HG03095 (cell line): ENCODE data around the gene UCK1.
A peak's percentile ranks its signal among the peaks of the same experiment; 100 is the strongest.
"Not testable (repeated sequence)": the region's sequence is repeated elsewhere in the genome, so short reads cannot be mapped to it uniquely, and the experiment has no call there.

Experiments used
- ATAC-seq: cut with Tn5 transposase; IDR thresholded peaks from one replicate; pipeline ENCODE4 v1.9.1; 2021; ENCODE audit warnings: moderate library complexity; ENCODE audit not compliant: unreplicated experiment

The UCK1 gene

DNA sequence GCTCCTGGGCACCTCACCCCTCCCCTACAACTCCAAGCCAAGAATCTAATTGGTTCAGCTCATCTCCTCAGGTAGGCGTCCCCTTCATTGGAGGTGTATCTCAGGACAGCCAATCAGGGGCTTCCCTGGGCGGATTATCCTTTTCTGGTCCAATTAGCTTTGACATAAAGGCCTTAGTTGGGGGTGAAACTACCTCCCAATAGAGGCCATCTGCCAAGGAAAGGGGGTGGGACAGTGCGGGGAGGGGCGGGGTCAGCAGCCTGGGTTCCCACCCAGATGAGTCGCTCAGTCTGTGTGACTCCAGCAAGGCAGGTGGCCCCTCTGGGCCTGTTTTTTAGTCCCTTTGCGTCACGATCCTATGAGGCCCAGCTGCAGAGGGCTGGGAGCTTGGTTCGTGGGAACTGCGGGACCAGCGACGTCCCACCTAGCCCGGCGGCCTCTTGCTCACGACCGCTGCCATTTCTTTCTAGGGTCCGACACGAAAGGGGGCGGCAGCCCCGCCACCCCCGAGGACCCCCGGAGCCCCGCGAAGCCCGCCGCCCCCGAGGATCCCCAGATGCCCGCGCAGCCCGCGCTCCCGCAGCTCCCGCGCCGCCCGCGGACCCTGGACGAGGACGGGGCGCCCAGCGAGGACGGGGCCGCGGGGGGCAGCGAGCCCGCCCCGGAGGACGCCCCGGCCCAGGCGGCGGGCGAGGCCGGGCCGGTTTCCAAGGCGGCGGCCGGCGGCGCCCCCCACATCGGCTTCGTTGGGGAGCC lies 23.2 kb upstream of the UCK1 start:
- ATAC-seq, result no peak

DNA sequence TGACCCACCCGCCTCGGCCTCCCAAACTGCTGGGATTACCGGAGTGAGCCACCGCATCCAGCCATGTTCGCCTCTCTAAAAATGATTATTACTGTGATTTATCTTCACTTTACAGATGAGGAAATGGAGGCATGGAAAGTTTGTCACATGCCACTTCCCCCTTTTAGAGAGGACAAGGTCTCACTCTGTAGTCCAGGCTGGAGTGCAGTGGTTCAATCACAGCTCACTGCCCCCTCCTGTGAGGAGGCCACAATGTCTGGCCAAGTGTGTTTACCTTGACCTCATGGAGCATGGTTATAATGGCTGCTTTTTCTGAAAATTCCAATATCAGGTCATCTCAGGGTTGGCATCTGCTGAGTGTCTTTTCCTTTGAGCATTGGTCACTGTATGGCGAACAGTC lies 21.0 kb upstream of the UCK1 start:
- ATAC-seq, result no peak

DNA sequence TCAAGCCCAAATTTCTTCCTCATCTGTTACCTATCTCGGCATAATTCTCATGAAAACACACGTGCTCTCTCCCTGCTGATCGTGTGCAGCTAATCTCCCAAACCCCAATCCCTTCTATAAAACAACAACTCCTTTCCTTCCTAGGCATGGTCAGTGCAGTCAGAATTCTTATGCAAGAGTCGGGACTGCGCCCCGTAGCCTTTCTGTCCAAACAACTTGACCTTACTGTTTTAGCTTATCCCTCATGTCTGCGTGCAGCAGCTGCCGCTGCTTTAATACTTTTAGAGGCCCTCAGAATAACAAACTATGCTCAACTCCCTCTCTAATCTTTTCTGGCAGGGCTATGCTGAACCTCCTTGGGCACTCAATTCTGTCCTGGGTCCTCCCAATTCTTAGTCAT lies 19.4 kb upstream of the UCK1 start:
- ATAC-seq, result not testable (repeated sequence)

DNA sequence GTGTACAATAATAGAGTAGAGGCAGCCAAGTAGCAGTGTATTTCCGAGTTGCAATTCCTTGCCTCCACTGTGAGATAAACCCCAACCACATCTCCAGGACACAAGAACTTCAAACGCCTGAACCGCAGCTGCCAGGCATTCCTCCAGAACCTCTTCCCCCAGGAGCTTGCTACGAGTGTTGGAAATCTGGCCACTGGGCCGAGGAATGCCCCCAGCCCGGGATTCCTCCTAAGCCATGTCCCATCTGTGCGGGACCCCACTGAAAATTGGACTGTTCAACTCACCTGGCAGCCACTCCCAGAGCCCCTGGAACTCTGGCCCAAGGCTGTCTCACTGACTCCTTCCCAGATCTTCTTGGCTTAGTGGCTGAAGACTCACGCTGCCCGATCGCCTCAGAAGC lies 18.1 kb upstream of the UCK1 start:
- ATAC-seq, result not testable (repeated sequence)

DNA sequence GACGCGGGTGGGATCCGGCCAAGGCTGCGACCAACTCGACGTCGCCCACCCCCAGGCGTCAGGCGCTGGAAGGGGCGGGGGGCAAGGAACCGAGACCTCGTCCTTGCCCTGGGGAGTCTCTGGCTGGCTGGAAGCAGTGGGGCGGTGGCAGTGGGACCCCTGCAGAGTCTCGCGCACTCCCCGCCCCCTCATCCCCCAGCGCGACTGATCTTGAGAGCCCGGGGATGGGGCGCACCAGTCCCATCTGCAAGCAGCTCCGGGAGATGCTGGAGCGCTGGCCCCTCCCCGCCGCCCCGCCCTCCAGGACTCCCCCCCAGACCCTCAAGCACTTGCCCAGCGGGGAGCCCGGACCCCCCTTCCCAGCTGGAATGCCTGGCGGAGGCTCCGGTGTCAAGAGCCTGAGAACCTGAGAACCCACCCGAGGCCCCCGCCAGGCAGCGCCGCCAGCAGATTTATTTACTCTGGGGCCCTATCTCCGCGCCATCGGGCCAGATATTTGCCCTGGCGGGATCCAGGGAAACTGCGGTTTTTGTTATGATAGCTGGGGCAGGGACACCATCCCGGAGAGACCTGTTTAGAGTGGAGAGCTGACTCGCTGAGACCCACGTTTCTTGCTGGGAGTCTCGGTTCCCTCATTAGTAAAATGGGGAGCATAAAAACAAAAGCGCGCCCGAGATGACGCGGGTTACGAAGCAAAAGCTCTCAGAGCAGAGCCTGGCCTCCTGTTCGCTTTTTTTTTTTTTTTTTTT lies 15.4 kb upstream of the UCK1 start:
- ATAC-seq, result no peak

DNA sequence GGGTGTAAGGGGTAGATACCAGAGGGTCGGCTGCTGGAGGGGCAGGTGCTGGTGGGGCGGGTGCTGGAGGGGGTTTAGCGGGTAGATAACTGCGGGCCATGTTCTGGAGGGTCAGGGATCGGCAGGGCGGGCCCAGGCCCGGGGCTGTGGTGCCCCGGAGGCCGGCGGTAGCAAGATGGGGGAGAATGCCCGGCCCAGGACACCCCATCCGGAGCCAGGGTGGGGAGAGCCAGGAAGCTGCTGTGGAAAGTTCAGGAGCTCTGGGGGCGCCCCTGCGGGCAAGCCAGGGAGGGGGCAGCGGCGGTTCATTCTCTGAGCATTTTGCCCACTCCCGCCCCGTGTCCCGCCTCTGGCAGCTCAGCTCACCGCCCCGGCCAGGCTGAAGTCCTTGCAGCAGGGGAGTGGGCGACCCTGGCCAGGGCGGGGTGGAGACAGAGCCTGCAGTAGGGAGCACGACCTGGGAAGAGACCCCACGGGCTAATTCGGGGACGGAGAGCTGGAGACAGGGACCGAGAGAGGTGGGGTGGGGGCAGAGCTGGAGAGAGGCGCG lies 14.8 kb upstream of the UCK1 start:
- no peak for ATAC-seq

DNA sequence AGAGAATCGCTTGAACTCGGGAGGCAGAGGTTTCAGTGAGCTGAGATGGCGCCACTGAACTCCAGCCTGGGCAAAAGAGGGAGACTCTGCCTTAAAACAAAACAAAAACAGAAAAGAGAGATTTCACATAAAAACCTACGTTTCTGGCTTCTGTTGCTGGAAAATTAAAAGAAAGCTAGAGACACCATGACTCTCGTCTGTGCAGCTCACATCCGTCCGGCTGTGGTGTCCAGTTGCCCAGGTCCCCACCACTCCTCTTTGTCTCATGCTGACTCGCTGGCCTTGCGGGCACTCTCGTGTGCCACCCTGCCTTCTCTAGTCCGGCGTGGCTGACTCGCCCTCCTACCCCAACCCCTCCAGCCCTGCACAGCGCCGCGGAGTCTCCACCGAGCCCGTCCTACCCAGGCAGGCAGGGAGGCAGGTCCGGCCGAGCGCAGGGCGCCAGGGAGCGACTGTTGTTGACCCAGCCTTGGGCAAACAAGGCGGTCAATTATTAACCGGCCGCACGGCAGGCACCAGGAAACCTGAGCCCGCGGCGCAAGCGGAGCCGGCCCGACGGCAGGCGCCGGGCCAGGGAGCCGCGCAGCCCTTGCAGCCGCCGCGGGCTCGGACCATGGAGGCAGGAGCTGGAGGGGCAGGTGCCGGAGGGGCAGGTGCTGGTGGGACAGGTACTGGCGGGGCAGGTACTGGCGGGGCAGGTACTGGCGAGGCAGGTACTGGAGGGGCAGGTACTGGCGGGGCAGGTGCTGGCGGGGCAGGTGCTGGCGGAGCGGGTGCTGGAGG lies 14.1 kb upstream of the UCK1 start, which contains the start of gene PRRT1B:
PRRT1B (plus strand) TSS at position 521 of the 783 bp plus-strand sequence; CDS start at position 614, 93 bp downstream.
- ATAC-seq, result no peak

DNA sequence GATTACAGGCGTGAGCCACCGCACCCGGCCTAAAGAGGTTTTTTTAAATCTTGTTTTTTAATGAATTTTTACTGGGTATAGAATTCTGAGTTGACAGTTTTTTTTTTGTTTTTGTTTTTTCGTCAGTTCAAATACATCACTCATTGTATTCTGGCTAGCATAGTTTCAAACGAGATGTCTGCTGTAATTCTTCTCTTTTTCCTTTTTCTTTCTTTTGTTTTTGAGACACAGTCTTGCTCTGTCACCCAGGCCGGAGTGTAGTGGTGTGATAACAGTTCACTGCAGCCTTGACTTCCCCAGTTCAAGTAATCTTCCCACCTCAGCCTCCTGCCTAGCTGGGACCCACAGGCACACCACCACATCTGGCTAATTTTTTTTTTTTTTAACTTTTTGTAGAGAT lies 12.1 kb upstream of the UCK1 start:
- ATAC-seq, result no peak

DNA sequence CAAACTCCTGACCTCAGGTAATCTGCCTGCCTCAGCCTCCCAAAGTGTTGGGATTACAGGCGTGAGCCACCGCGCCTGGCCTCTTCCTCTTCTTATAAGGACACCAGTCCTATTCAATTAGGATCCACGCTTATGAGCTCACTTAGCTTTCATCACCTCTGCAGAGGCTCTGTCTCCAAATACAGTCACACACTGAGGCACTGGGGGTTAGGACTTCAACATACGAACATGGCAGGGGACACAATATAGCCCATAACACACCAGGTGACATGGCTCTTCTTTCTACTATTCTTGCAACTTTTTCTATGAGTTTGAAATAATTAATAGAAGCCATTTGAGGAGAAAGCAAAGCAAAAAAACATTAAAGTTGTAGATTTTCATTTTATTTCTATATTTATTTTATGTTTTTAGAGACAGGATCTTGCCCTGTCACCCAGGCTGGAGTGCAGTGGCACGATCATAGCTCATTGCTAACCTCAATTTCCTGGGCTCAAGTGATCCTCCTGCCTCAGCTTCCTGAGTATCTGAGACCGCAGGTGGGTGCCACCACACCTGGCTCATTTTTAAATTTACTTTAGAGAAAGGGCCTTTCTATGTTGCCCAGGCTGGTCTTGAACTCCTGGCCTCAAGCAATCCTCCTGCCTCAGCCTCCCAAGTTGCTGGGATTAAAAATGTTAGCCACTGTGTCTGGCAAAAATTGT lies 8.3 kb upstream of the UCK1 start:
- ATAC-seq, result no peak

DNA sequence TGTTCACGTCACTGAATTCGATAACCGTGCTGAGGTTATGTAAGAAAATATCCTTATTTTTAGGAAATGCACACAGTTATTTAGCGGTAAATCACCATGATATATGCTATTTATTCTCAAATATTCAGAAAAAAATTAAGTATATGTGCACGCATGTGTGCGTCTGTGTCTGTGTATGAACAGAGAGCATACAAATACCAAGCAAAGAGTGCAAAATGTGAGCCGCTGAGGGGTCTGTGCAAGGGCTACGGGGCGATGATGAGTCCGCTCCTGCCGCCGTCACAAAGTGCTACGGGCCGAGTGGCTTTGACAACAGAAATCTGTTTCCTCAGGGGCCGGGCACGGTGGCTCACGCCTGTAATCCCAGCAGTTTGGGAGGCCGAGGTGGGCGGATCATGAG lies 6.9 kb upstream of the UCK1 start:
- no peak for ATAC-seq

DNA sequence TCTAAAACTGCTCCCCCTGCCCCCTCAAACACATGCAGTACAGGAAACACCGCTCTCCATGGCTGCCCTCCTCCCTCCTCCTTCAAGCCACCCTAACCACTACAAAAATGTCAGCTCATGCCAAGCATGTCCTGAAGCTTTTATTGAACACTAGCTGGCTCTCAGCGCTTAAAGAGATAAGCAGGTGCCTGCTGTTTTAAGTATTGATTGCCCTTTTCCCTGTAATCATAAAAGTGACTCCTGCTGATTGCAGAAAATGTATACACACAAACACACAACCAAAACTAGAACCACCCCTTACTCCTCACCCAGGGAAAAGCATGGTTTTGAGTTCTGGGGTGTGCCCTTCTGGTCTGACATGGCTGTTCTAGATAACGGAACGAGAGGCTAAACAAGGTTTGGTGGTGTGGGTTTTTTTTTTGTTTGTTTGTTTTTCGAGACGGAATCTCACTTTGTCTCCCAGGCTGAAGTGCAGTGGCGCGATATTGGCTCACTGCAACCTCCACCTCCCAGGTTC lies 3.7 kb upstream of the UCK1 start:
- ATAC-seq, result no peak

DNA sequence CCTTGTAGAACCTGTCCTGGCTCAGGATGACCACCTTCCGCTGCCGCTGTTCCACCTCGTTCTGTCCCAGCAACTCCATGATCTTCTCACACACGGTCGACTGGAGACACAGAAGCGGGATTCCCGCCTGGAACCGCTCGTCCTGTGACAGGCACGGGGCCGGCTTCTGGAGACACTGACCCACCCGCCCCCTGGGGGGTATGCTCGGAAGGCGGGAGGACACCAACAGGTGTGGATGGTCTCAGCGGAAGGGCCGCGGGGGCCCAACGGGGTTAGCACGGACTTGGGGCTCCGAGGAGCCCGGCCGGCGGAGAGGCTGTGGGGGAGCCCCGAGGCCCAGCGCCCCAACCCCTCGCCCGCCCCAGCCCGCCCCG lies 530 bp downstream of the UCK1 start:
- ATAC-seq, result peak; percentile 7

DNA sequence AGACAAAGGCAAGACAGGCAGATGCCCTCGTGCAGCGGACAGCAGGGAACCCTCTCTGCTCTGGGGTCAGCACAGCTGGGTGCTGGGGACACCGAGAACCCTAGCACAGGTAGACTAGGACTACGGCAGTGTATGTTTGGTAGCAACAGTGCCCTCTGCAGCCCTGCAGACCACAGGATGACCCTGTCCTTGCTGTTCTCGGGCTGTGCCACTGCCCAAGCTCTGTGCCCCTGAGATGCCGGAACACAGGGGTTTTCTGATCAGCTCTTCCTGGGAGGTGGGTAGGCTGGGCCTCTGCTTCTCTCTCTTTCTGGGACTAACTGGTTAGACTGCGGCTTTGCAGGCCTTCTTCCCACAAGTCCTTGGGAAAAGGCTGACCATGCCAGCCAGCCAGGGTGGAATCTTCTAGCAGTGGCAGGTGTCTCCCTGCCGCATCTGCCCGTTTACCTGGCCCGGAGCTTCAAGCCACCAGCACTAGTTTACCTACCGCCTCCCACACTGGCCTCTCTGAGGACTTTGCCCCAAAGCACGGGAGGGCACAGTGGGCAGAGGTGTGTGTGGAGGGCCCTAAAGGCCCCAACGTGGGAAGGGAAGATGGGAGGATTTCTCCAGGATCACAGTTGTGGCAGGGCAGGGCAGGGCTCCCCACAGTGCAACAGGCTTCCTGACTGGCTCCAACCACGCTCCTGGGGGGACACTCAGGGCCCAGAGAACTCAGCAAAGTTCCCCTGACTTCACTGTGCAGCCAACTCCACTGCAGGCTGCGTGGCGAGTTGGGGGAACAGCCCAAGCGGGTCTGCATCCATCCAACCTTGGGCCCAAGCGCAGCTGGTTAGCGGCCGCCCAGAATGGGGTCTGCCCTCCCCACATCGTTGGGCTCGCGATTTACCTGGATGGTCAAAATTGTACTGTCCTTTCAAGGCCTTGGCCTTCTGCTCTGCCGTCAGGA lies 1.2 kb downstream of the UCK1 start:
- ATAC-seq, result no peak

DNA sequence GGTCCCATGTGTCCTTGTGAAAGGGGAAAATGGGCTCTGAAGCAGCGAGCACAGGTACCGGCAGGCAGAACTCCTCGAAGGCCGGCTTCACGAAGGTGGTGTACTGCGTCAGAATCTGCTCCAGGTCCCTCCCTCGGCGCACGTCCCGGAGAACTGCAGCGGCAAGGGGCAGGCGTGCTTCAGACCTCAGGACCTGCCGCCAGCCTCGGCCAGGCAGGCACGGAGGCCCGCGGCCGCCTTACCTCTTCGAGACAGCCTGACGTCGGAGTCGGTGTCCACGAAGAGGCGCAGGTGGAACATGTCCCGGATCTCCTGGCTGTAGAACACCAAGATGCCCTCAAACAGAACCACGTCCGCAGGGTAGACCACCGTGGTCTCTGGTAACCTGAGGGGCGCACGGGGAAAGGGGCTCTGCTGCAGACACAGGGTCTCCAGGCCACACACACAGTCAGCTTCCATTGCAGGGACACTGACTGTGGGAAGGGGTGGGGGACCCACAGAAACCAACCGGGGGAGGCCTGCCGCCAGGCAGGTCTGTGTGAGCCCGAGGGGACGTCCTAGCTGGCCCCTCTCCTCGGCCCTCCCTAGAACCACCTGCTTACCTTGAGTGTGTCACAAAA lies 2.1 kb downstream of the UCK1 start:
- no peak for ATAC-seq

DNA sequence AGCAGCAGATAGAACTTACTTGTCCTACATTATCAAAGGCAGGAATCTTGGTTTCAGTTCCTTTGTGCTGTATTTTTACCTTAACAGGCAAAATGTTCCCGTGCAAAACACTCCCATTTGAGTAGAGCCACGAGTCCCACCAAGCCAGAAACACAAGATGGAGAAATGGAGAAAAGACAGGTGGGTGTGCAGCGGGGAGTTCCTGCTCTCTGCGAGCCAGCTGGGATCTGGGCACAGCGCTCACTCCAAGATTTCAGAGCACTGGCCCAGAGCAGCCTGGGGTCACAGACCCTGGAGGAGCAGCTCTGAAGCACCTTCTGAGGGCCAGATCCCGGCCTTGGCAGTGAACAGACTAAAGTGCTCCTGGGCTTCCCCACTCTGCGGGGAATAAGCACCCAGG lies 2.9 kb downstream of the UCK1 start:
- no peak for ATAC-seq

DNA sequence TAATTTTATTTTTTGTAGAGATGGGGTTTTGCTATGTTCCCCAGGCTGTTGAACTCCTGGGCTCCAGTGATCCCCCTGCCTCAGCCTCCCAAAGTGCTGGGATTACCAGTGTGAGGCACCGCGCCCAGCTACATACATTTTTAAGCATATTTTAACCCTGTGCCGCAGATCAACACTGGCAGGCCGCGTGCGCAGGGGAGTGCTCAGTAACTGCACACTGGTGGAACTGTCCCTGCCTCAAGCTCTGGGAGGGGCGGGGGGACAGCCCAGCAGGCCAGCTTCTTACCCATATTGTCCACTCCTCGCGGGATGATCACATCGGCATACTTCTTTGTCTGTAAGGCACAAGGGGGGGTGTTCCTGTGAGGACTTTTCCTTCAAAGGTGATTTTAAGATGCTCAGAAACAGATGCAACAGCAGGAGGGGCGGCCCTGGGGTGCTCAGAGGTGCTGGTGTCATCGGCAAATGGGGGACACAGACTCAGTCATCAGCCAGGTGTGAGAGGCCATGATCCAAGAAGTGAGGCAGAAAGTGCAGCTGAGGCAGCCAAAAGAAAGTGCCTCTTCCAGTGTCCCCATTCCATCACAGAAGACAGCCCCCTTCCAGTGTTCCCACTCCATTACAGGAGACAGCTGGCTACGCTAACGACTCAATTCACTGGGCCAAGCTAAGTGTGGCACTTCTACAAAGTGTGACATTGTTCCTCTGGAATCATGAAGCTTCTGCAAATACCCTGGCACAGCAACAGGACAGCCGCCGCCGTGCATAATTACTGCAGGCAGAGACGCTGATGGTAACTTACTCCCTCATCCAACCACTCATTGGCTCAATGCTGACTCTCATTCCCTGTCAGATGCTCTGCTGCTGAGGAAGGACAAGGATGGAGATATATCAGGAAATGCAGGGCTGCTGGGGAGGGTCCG lies 5.2 kb downstream of the UCK1 start:
- no peak for ATAC-seq

DNA sequence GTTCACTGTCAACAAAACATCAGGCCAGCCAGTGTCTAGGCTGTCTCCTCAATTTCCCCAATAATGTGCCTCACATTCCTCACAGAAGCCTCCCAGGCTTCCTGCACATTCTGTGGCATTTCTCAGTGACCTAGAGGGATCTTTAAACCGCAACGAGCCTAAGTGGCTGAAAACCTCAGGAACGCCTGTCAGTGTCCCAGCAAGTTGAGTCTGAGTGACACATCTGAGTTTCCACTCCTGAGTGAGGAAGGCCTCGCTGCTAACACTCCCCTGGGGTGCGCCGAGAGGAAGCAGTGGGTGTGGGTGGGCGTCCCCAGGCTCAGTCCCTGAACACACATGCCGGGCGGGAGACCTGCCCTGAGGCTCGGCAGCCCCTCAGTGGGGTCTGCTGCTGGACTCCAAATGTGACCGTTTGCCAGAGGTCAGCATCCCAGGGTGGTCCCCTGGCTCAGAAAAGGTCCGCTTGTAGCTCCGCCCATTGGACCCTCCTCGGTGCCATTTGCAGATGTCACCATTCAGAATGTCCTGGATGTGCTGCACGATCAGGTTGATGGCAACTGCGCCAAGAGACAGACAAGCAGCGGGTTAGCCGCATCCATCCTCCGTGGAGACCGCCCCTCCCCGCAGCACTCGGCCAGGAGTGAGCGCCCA lies 6.3 kb downstream of the UCK1 start:
- ATAC-seq, result no peak
